HL-60 (cell line): ENCODE measurements around the gene SPDYE6.
"Not testable (repeated sequence)": the region's sequence is repeated elsewhere in the genome, so short reads cannot be mapped to it uniquely, and the experiment has no call there.

Experiments used
- CTCF ChIP-seq: IDR thresholded peaks from one replicate; pipeline ENCODE4 v1.5.1; 2011; ENCODE audit warnings: low read length, control low read depth, inconsistent platforms; ENCODE audit not compliant: insufficient read depth
- GABPA ChIP-seq: IDR thresholded peaks from 2 replicates; pipeline ENCODE4 v1.6.1; 2012; ENCODE audit warnings: low read depth
- POLR2AphosphoS5 ChIP-seq: IDR thresholded peaks from 2 replicates; pipeline ENCODE4 v1.6.1; 2012; ENCODE audit warnings: low read depth
- REST ChIP-seq: IDR thresholded peaks from 2 replicates; pipeline ENCODE4 v1.6.1; 2012; ENCODE audit warnings: low read depth; ENCODE audit not compliant: insufficient replicate concordance
- SPI1 ChIP-seq: IDR thresholded peaks from 2 replicates; pipeline ENCODE4 v1.6.1; 2012; ENCODE audit warnings: low read depth, mild to moderate bottlenecking, borderline replicate concordance

- TF ChIP-seq CTCF, POLR2AphosphoS5, REST, GABPA, SPI1: not testable (repeated sequence)
Measured at GRCh38 chr7:102325106-102325505, 31.1 kb downstream of the SPDYE6 start.
